NCI-H1930 (cell line): Measurements from ENCODE around the gene SPOCK3.

Experiments
- DNase-seq, 2 experiments: peaks; one replicate each; lab custom pipeline; 2025; lab: John Stamatoyannopoulos, UW

Gene SPOCK3

DNA sequence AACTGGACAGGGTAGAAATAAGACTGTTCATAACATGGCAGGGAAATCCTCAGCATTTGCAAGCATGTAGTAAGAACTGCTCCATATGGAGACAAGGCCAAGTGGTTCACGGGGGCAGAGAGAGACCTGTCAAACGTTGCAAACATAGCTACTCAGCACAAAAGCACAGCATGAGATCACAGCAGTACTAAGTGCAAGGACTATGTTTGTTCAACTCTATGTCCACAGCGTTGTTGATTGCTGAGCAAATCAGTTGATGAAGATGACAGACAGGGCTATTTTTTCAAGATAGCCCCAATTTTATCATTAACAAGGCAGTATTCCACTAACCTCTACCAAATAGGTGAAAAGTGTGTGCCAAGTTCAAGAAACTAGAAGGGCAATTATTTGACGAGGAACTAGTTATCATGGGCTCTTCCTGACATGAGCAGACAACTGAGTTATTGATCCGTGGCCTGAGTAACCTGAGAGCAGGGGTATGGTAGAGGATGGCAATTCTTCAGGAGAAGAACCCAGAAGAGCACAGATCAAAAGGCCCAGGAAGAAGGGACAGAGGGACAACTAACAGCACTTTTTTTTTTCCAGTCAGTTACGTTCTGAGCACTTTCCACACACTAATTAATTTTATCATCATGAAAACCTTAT is 57.4 kb downstream of the SPOCK3 start:
- peak; percentile 17 to 40 for DNase-seq

- no peak for DNase-seq
Measured at GRCh38 chr4:167171928-167172327, 62.4 kb downstream of the SPOCK3 start.

- DNase-seq: no peak
Measured at GRCh38 chr4:167168611-167169010, 65.7 kb downstream of the SPOCK3 start.

DNA sequence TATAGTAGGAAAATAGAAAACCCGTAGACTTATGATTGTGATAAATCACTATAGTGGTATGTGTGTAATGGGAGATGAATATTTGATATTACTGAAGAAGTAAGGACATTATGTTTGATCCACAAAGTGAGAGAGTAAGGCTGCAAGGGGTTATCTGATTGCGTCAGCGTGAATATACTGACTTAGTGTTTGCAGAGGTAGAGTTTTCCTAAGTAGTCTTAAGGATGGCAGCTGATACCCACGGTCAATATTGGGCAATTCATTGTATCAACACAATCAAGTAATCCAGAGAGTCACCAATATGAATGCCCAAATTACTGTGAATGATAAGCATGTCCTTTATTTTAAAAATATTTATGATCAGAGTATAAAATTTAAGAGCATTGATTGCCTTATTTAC is 83.7 kb downstream of the SPOCK3 start:
- no peak for DNase-seq

GRCh38 chr4:167144605-167145004 is 89.7 kb downstream of the SPOCK3 start:
- DNase-seq: no peak

- no peak for DNase-seq
Measured at GRCh38 chr4:167143018-167143417, 91.3 kb downstream of the SPOCK3 start.

GRCh38 chr4:167136270-167136669 is 98.0 kb downstream of the SPOCK3 start:
- no peak for DNase-seq

GRCh38 chr4:167129146-167129545 is 105.1 kb downstream of the SPOCK3 start:
- DNase-seq: no peak

DNA sequence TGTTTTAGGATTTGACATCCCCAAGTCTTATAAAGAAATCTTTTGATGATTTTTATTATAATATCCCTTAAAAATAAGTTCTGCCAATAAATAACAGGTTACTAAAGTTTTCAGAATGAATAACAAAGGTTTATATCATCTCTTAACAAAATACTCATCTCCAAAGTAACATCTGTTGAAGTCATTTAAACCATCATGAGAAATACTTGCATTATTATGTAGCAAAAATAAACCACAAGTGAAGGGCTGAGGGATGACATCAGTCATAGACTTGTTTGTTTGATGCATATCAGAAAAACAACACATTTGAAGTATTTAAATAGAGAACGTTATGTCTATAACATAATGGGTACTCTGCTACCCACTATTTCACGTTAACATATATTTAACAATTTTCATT is 114.9 kb downstream of the SPOCK3 start:
- no peak for DNase-seq

DNA sequence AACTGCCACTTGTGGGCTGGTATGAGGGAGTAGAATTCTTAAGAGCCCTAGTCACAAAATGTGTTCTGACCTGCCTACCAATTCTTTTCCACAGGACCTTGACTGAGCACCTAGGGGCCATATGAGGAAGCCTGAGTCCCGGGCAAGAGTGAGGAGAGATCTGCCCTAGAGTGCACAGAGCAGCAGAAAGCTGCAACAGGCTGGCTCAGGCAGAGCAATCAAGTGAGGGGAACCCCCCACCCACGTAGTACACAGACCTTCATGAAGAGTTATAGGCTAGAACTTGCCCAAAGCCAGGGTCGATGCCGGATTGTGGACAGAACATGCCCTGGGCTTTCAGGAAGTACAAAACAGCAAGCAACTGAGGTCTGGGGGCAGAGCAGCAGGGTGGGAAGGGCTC is 117.0 kb downstream of the SPOCK3 start:
- no peak for DNase-seq

DNA sequence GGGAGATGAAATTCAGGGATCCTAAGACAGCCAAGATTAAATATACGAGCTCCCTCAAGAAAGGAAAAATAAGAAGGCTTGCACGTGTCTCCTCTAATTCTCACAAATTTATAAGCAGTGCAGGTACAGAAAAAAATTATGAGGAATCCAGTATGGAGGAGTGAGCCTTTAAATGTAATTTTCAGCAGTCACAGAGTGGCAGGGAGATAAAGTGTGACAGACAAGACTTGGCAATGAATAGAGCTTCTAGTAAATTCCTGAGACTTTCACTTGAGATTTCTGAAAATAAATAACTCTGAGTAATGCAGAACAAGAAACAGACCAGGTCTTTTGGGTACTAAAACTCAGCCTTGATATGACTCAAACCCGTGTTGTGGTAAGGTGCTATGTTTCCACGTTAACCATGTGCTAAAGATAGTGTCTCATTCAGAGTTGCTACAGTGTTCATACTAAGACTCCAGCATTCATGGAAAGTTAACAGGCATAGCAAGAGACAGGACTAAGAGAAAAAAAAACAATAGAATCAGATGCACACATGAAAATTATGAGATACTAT is 119.8 kb downstream of the SPOCK3 start:
- DNase-seq: no peak

GRCh38 chr4:167111622-167112021 is 122.7 kb downstream of the SPOCK3 start:
- DNase-seq: no peak

- DNase-seq: no peak
Measured at GRCh38 chr4:167111092-167111491, 123.2 kb downstream of the SPOCK3 start.

DNA sequence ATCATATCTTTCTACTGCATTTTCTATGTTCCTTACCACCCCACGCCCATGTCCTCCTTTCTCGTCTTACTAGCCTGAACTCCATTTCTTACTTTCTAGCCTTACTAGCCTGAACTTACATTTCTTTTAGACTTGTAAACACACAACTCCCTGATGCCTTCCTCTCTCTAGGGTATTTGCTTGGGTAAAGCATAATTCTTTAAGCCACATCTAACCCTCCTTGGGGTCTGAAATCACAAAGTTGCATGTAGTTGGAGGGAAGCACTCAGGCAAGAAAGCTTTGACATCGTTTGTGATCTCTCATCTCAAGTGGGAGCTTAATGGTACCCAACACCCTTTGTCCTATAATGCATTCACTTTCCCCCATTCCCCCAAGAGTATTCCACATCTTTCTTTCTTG is 124.4 kb downstream of the SPOCK3 start:
- no peak for DNase-seq

DNA sequence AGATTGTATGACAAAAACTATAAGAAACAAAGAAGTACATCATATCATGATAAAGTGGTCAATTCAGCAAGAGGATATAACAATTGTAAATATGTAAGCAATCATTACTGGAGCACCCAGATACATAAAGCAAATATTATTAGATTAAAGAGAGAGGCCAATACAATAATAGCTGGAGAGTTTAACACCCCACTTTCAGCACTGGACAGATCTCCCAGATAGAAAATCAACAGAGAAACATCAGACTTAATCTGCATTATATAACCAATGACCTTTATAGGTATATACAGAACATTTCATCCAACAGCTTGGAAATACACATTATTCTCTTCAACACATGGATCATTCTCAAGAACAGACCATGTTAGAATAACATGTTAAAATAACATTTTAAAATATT is 128.4 kb downstream of the SPOCK3 start:
- no peak for DNase-seq

DNA sequence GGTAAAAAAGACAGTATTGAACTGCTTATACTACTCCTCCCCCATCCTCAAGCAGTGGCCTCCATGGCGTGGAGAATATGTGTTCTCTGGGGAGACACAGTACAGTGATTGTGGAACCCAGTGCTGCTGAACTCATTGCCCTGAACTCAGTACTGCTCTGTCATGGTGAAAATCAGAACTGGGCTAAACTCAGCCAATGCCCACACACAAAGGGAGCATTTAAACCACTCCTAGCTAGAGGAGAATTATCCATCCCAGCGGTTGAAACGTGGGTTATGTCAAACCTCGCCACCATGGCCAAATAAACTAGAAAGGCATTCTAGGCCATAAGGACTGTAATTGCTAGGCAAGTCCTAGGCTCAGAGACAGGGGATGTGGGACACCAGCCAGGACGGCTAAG is 131.8 kb downstream of the SPOCK3 start:
- DNase-seq: no peak

DNA sequence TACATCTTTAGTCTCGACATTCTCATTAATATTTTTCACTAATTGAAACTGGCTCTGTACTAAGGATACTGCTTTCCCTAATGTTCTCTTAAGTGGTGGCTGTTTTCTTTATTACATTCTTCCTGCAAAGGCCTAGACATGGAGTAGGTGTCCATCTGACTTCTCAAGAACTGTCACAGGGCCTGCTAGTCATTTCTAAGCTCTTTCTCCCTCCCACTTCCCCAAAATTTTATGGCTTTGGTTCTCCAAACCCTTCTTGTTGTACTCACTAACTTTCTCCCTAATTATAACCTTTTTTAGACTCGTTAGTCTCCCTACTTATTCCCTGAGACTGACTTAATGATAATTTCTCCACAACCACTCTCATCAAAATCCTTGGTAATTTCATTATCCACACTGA is 133.3 kb downstream of the SPOCK3 start:
- no peak for DNase-seq

- DNase-seq: peak; percentile 49 to 76
Measured at GRCh38 chr4:167100120-167100519, 134.2 kb downstream of the SPOCK3 start.

DNA sequence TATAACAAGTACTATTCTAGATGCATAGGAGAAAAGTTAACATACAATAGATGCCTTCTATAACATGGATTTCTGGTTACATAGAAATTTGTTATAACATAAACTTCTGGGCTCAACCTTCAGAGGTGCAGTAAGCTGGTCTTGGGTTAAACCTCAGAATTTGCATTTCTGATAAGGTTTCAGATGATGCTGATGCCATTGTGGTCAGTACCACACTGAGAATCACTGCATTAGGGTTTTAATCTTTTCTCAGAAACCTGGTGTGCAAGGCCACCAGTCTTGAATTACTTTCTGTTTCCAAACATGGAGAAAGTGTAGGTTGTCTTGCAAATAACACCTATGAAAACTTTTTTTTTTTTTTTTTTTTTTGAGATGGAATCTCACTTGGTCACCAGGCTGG is 146.2 kb downstream of the SPOCK3 start:
- DNase-seq: no peak

GRCh38 chr4:167084321-167084720 is 150.0 kb downstream of the SPOCK3 start:
- no peak for DNase-seq

DNA sequence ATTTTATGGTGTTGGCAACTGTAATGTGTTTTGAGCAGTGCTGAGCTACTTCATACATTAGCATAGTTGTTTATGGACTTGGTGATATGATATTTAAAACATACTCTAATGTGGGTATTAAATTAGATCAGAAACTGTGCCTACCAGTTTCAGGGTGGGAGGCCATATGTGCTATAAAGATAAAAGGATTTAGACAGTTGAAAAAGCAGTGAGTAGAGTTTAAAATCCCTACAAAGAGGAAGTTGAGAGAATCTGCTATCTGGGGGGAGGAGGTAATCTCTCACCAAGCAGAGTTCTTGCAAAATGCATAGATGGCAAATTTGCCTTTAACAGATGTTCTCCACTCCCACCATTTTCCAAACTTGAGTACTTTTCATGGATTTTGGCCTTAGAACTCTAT is 154.5 kb downstream of the SPOCK3 start:
- DNase-seq: no peak

DNA sequence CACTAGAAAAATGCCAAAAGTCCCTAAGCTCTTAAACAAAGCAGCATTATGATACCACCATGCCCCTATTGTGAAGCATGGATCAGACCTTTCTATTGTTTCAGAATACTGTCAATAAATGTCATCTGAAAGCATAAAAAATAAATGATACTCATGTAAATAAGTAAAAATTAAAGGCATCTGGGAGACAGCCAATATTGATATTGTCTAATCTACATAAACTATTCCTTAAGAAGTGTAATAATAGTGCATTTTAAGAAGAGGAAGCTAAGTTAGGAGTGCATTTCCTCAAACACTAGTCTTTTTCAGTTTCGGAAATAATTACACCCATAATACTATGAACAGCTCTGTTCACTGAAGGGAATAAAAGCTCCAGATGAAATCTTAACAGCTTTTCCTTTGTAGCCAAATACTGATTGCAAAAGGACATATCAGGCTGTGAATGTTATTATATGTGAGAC is 181.6 kb downstream of the SPOCK3 start:
- DNase-seq: no peak

- DNase-seq: no peak
Measured at GRCh38 chr4:167049257-167049656, 185.0 kb downstream of the SPOCK3 start.

GRCh38 chr4:167041524-167041923 is 192.8 kb downstream of the SPOCK3 start:
- DNase-seq: no peak
